HUES64 (cell line): ENCODE data around the gene RAB31.

Experiments used
- H3K27ac ChIP-seq: 2 replicates; pipeline ENCODE4 v1.7.0; 2013; ENCODE audit warnings: low read depth, low read length, inconsistent platforms
- H3K27me3 ChIP-seq: 2 replicates; pipeline ENCODE4 v1.6.1; 2013; ENCODE audit warnings: mild to moderate bottlenecking, low read length; ENCODE audit not compliant: insufficient read depth
- H3K36me3 ChIP-seq: 2 replicates; pipeline ENCODE4 v1.6.1; 2013; ENCODE audit warnings: mild to moderate bottlenecking, low read length; ENCODE audit not compliant: insufficient read depth
- H3K4me1 ChIP-seq: 2 replicates; pipeline ENCODE4 v1.6.1; 2013; ENCODE audit warnings: mild to moderate bottlenecking, low read length, moderate library complexity; ENCODE audit not compliant: insufficient read depth
- H3K4me3 ChIP-seq: 2 replicates; pipeline ENCODE4 v1.5.1; 2013; ENCODE audit warnings: mild to moderate bottlenecking, low read length, moderate library complexity
- H3K9ac ChIP-seq: 2 replicates; pipeline ENCODE4 v1.6.1; 2013; ENCODE audit warnings: mild to moderate bottlenecking, low read depth, low read length
- H3K9me3 ChIP-seq: 2 replicates; pipeline ENCODE4 v1.6.1; 2013; ENCODE audit warnings: low read depth, low read length; ENCODE audit not compliant: insufficient read depth
- WGBS: fragments of 150-250, 120-280 bp; methylation state at CpG from one replicate; pipeline ENCODE4 v1.1.7; 2013; ENCODE audit warnings: missing lambda C conversion rate; 5-methylcytosine and 5-hydroxymethylcytosine counted together

The RAB31 gene

DNA sequence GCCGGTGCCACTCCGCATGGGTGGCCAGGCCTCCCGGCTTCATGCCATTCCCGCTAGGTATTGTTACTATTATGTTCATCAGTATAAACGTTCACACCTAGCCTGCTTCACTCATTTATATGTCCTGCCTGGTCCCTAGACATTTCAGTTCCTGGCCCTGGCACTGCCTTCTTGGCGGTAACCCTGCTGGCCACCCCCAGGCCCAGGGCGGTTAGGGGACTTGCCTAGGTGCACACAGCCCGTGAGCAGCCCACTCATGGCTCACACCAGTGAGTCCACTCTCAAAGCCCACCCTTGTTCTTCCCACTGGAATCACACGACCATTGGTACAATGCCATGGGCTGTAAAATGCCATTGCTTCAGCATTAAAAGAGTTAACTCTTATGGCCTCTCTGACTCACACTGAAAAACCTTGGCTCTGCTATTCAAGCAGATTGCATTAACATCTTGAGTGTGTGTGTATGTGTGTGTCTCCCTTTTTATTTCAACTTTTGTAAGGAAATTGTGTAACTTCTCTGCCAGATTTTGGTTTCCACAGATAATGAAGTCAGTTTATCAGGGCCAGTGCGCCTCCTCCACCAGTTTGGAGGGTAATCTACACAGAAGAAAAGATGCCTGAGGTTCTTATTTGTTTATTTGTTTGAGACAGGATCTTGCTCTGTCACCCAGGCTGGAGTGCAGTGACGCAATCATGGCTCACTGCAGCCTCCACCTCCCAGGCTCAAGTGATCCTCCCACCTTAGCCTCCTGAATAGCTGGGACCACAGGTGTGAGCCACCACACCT, 74.2 kb downstream of the RAB31 start:
- H3K27me3 ChIP-seq = no peaks in the 10 kb centered on the region
- H3K27ac ChIP-seq = no peak overlapping the region
- H3K4me1 ChIP-seq = 0 out of 2 replicates have a peak, but pooled peaks cover 3% of the 10 kb centered on the region
- no peak overlapping the region for H3K9ac ChIP-seq
- WGBS = 90% methylated on average over 11 of the region's 11 CpGs
- no peaks in the 10 kb centered on the region for H3K36me3 ChIP-seq
- no peak overlapping the region for H3K4me3 ChIP-seq
- no peaks in the 10 kb centered on the region for H3K9me3 ChIP-seq

DNA sequence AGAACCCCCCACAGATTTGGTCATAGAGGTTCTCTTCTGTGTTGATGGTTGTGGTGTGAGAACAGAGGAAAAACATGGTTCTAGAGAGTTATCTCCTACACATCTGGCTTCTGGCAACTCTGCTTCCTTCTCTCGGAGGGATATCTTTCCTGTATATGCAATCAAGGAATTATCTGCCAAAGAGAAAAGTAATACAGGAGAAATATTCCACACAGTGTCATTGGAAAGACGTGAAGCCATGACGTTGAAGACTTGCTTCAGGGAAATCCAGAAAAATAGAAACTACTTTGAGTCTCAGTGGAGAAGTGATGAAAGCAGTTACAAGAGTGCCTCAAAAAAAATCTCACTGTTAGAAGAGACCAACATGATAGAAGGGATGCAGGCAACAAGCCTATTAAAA, 78.5 kb downstream of the RAB31 start:
- Histone ChIP-seq H3K4me1 (0 out of 2 replicates have a peak, but pooled peaks cover 3% of the 10 kb centered on the region), H3K9ac (no peak overlapping the region), H3K9me3 (no peaks in the 10 kb centered on the region), H3K27ac (no peak overlapping the region), H3K27me3 (no peaks in the 10 kb centered on the region), H3K4me3 (no peak overlapping the region), H3K36me3 (no peaks in the 10 kb centered on the region)
- WGBS = 94% methylated on average over 3 of the region's 3 CpGs

DNA sequence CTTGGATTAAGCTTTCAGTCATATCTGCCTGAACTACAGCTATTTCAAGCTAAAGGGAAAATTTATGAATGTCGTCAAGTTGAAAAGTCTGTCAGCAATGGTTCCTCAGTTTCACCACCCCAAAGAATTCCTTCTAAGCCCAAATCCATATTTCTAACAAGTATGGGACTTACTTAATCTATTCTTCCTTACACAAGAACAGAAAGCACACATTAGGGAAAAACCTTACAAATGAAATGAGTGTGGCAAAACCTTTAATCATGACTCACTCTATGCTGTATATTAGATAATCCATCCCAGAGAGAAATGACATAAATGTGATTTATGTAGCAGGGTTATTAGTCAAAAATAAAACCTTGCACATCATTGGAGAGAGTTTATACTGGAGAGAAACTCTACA, 78.9 kb downstream of the RAB31 start:
- Histone ChIP-seq H3K36me3 (no peaks in the 10 kb centered on the region), H3K27ac (no peak overlapping the region), H3K27me3 (no peaks in the 10 kb centered on the region), H3K4me3 (no peak overlapping the region), H3K9ac (no peak overlapping the region), H3K9me3 (no peaks in the 10 kb centered on the region), H3K4me1 (0 out of 2 replicates have a peak, but pooled peaks cover 3% of the 10 kb centered on the region)
- 100% methylated on average over 1 of the region's 1 CpG for WGBS

GRCh38 chr18:9787712-9788111, 79.6 kb downstream of the RAB31 start:
- H3K27ac ChIP-seq = no peak overlapping the region

DNA sequence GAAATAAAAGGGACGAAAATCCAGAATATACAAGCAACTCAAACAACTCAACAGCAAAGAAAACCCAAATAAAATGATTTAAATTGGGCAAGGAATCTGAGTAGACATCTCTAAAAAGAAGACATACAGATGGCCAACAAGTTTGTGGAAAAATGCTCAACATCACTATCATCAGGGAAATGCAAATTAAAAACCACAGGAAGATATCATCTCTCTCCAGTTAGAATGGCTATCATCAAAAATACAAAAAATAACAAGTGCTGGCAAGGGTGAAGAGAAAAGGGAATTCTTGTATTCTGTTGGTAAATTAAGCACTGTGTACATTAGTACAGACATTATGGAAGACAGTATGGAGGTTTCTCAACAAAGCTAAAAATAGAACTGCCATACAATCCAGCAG, 80.0 kb downstream of the RAB31 start:
- Histone ChIP-seq H3K9ac (no peak overlapping the region), H3K4me3 (no peak overlapping the region), H3K36me3 (no peaks in the 10 kb centered on the region), H3K9me3 (no peaks in the 10 kb centered on the region), H3K4me1 (no peaks in the 10 kb centered on the region), H3K27me3 (no peaks in the 10 kb centered on the region), H3K27ac (no peak overlapping the region)
- no CpG with 5 or more reads among the region's 1 CpG for WGBS

More at GRCh38 chr18:9787712-9788111, 79.6 kb downstream of the RAB31 start:
- Histone ChIP-seq H3K36me3 (no peaks in the 10 kb centered on the region), H3K27me3 (no peaks in the 10 kb centered on the region), H3K4me1 (no peaks in the 10 kb centered on the region), H3K9me3 (no peaks in the 10 kb centered on the region), H3K4me3 (no peak overlapping the region), H3K9ac (no peak overlapping the region)
- 97% methylated on average over 6 of the region's 6 CpGs for WGBS

- 100% methylated on average over 2 of the region's 2 CpGs for WGBS
- Histone ChIP-seq H3K9ac (no peak overlapping the region), H3K36me3 (no peaks in the 10 kb centered on the region), H3K9me3 (no peaks in the 10 kb centered on the region), H3K4me3 (no peak overlapping the region), H3K27me3 (no peaks in the 10 kb centered on the region), H3K4me1 (no peaks in the 10 kb centered on the region), H3K27ac (no peak overlapping the region)
Observed at GRCh38 chr18:9788860-9789259, 80.8 kb downstream of the RAB31 start.

GRCh38 chr18:9790261-9790660, 82.2 kb downstream of the RAB31 start:
- Histone ChIP-seq H3K27me3 (no peaks in the 10 kb centered on the region), H3K27ac (no peak overlapping the region), H3K4me1 (no peaks in the 10 kb centered on the region), H3K36me3 (no peaks in the 10 kb centered on the region), H3K9me3 (no peaks in the 10 kb centered on the region), H3K9ac (no peak overlapping the region), H3K4me3 (no peak overlapping the region)
- 100% methylated on average over 2 of the region's 2 CpGs for WGBS

DNA sequence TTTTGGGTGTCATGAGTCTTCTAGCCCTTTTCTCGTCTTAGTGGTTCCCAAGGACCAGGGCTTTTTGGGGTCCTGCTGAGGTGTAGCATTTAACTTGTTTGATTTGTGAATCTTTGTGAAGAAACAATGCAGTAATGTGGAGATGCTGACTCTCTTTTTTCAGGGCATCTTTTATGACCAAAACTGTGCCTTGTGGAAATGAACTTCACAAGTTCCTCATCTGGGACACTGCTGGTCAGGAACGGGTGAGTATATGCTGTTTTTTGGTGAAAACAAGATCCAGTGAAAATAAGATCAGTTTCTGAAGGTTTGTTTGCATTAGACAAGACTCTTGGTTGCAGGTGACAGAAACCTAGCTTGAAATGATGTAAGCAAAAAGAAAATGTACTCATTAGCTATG, 83.9 kb downstream of the RAB31 start:
- Histone ChIP-seq H3K27me3 (no peaks in the 10 kb centered on the region), H3K9ac (no peak overlapping the region), H3K27ac (no peak overlapping the region), H3K9me3 (no peaks in the 10 kb centered on the region), H3K4me1 (no peaks in the 10 kb centered on the region), H3K4me3 (no peak overlapping the region), H3K36me3 (no peaks in the 10 kb centered on the region)
- WGBS = 92% methylated on average over 2 of the region's 2 CpGs

DNA sequence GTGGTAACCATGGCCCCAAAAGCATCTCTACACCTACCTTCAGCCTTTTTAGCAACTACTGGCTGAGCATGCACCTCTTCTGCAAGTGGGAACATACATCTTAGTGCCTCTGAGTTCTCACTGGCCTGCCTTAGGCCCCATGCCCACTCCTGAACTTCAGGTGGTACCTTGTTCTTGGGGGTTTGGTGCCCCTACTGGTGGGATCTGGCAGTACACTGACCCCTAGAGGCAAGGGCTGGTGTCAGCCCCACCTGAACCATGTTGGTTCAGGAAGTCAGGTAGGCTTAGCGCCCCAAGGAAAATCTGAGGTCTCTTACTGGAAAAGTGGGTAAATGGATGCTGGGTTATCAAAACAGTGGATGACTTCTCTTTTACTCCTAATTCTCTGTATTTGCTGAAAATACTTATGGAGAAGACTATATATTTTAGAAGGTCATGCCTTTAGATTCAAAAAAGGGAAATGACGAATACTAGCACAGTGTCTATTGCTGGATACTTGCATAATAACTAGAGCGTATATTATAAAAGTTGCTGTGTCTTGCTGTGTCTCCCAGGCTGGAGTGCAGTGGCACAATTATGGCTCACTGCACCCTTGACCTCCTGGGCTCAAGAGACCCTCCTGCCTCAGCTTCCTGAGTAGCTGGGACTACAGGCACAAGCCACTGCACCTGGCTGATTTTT, 84.6 kb downstream of the RAB31 start:
- no peaks in the 10 kb centered on the region for H3K4me1 ChIP-seq
- H3K9ac ChIP-seq = no peak overlapping the region
- no peaks in the 10 kb centered on the region for H3K9me3 ChIP-seq
- H3K36me3 ChIP-seq = no peaks in the 10 kb centered on the region
- no peak overlapping the region for H3K4me3 ChIP-seq
- H3K27me3 ChIP-seq = no peaks in the 10 kb centered on the region
- 100% methylated on average over 3 of the region's 3 CpGs for WGBS
- H3K27ac ChIP-seq = no peak overlapping the region

DNA sequence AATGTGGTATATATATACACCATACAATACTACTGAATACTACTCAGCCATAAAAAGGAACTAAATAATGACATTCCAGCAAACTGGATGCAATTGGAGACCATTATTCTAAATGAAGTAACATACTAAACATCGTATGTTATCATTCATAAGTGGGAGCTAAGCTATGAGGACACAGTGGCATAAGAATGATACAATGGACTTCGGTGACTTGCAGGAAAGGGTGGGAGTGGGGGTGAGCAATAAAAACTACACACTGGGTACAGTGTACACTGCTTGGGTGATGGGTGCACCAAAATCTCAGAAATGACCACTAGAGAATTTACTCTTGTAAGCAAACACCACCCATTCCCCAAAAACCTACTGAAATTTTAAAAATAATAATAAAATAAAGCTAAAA, 87.9 kb downstream of the RAB31 start:
- Histone ChIP-seq H3K36me3 (no peaks in the 10 kb centered on the region), H3K27ac (no peak overlapping the region), H3K4me3 (no peak overlapping the region), H3K27me3 (no peaks in the 10 kb centered on the region), H3K4me1 (no peaks in the 10 kb centered on the region), H3K9ac (no peak overlapping the region), H3K9me3 (no peaks in the 10 kb centered on the region)
- WGBS = 96% methylated on average over 2 of the region's 2 CpGs

GRCh38 chr18:9796935-9797549, 88.9 kb downstream of the RAB31 start:
- Histone ChIP-seq H3K9me3 (no peaks in the 10 kb centered on the region), H3K36me3 (no peaks in the 10 kb centered on the region), H3K9ac (no peak overlapping the region), H3K27ac (no peak overlapping the region), H3K27me3 (no peaks in the 10 kb centered on the region), H3K4me3 (no peak overlapping the region), H3K4me1 (no peaks in the 10 kb centered on the region)
- WGBS = 92% methylated on average over 9 of the region's 9 CpGs
